ENCODE results near the gene ALX3. TPM values are rescaled to one million over a fixed set of nuclear protein-coding genes. Genes with fewer than 3 reads are reported as not detected.
A peak's percentile ranks its signal among the peaks of the same experiment; 100 is the strongest.

Gene ALX3
- total RNA-seq, 1 donor from 2014 or later, result not detected

- H3K36me3 ChIP-seq (ENCODE audit: control insufficient read depth, insufficient read depth, low read length), result peaks cover 24% of the 10 kb centered on the region
- FAIRE-seq, result no peak
- H3K4me3 ChIP-seq (ENCODE audit: low read depth, low read length), result no peak overlapping the region
- peak; percentile 72 for DNase-seq (ENCODE audit: low read depth)
- no peaks in the 10 kb centered on the region for H3K27me3 ChIP-seq (ENCODE audit: control insufficient read depth, insufficient read depth, low read length)
- TF ChIP-seq, protein P1, sequence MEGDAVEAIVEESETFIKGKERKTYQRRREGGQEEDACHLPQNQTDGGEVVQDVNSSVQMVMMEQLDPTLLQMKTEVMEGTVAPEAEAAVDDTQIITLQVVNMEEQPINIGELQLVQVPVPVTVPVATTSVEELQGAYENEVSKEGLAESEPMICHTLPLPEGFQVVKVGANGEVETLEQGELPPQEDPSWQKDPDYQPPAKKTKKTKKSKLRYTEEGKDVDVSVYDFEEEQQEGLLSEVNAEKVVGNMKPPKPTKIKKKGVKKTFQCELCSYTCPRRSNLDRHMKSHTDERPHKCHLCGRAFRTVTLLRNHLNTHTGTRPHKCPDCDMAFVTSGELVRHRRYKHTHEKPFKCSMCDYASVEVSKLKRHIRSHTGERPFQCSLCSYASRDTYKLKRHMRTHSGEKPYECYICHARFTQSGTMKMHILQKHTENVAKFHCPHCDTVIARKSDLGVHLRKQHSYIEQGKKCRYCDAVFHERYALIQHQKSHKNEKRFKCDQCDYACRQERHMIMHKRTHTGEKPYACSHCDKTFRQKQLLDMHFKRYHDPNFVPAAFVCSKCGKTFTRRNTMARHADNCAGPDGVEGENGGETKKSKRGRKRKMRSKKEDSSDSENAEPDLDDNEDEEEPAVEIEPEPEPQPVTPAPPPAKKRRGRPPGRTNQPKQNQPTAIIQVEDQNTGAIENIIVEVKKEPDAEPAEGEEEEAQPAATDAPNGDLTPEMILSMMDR (IDR thresholded peaks at IDR 0.05; ENCODE audit: insufficient read depth, low read length, severe bottlenecking), result peak; percentile 65
Observed at GRCh38 chr1:110011527-110012041, 58.9 kb downstream of the ALX3 start.

Other genes with a start within 250 kb of the ALX3 start
- gene CSF1, start 159.8 kb downstream of the ALX3 start, total RNA-seq, result 1.1 and 1.3 TPM in 2 replicates
- 31.6 and 75.1 TPM in 2 replicates for gene AHCYL1, start 85.9 kb downstream of the ALX3 start, total RNA-seq
- gene STRIP1, start 36.0 kb downstream of the ALX3 start, total RNA-seq, result 39.4 and 44.5 TPM in 2 replicates
- gene UBL4B, start 41.8 kb upstream of the ALX3 start, total RNA-seq, result not detected in 2 replicates
- gene SLC6A17, start 79.8 kb upstream of the ALX3 start, total RNA-seq, result 0.53 TPM in 1 of 2 replicates, not detected in the other
- 0.51 and 0.53 TPM in 2 replicates for gene KCNC4, start 139.6 kb upstream of the ALX3 start, total RNA-seq